ENCODE measurements around the gene KRT9.
"Not testable (repeated sequence)": the region's sequence is repeated elsewhere in the genome, so short reads cannot be mapped to it uniquely, and the experiment has no call there.

Gene KRT9

DNA sequence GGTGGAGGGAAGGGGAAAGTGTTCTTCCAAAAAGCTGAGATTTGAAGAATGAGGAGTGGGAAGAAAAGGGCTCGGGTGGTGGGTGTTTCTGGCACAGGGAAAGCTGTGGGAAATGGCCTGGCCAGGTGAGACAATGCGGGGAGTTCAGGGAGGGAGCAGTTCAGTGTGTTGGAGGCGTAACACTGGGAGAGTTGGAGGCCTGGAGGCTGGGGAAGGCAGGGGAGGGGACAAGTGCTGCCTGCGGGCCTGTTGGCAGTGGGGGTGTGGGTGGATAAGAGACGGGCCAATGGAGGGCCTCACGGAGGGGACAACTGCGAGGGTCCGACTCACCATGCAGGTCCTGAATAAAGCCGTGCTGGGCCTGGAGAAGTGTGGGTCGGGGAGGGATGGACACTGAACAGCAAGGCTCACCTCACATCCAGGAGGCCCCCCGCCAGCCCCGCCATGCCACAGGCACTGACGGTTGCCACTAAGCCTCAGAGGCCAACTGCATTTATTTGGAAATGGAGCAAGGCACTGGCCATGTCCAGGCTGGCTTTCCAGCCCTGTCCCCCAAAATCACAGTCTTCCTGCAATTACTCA is 25.9 kb downstream of the KRT9 start:
- DNase-seq (ENCODE audit: low read depth, low spot score): no peak

- DNase-seq (ENCODE audit: low read depth, low spot score): no peak
Observed at GRCh38 chr17:41544935-41545334, 26.9 kb downstream of the KRT9 start.

- DNase-seq (ENCODE audit: low read depth, low spot score): no peak
Observed at GRCh38 chr17:41544491-41544892, 27.4 kb downstream of the KRT9 start.

- not testable (repeated sequence) for DNase-seq (ENCODE audit: low read depth, low spot score)
Observed at GRCh38 chr17:41542786-41543185, 29.1 kb downstream of the KRT9 start.

GRCh38 chr17:41542357-41542756 is 29.5 kb downstream of the KRT9 start:
- no peak for DNase-seq (ENCODE audit: low read depth, low spot score)

DNA sequence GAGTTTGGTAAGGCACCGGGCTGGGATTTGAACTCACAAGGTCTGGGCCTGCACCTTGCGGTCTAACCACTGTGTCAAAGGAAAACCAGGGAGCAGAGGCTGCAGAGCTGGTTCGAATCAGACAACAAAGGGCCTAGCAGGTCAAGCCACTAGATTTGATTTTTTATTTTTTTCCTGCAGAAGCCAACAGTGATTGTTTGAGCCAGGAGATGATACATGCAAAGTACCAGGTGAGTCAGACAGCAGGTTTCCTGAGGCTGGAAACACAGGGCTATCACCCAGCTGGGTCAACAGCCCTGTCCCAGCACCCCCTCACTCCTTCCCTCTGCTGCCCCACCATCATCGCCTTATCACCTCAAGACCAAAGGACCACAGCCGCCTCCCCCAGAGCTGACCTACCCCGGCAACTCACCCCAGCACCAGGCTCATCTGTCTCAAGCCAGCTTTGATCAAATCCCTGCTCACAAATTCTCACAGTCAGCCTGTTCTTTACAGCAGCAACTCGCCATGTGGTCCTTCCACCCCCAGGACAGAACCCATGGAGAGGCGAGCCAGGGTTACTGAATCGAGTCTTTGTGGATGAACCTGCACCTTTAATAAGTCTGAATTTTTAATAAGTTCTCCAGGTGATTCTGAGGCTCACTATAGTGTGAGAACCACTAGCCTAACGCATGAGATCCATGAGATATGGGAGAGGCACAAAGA is 30.8 kb downstream of the KRT9 start:
- no peak for DNase-seq (ENCODE audit: low read depth, low spot score)

DNA sequence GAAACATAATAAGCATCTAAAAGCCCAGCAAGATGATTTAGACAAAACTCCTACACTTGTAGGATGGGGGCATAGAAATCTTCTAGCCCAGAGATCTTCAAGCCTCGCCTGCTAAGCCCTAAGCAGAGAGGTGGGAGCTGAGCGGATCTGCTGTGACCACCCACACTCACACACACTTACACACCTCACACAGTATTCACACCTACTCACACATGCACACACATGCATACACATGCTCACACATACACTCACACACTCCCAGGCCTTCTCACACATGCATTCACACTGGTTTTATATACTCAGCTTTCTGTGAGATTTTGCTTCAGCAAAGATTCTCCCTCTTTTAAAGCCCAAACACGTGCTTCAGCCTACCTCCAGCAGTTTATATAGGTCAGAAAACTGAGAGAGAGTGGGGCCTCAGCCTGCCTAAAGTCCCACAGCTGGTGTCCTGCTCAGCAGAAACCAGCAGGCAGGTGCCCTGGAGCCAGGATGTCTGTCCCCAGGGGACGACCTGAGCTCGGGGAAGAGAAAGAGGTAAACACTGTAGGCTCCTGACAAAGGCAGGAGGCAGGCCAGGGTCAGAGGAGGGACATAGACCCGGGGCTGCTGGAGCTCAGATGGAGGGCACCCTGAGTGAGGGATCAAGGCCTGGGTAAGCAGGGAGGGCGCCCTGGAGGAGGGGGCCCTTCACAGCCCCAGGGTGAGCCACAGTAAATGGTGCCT is 31.7 kb downstream of the KRT9 start:
- no peak for DNase-seq (ENCODE audit: low read depth, low spot score)

GRCh38 chr17:41539071-41539492 is 32.8 kb downstream of the KRT9 start:
- DNase-seq (ENCODE audit: low read depth, low spot score): no peak

DNA sequence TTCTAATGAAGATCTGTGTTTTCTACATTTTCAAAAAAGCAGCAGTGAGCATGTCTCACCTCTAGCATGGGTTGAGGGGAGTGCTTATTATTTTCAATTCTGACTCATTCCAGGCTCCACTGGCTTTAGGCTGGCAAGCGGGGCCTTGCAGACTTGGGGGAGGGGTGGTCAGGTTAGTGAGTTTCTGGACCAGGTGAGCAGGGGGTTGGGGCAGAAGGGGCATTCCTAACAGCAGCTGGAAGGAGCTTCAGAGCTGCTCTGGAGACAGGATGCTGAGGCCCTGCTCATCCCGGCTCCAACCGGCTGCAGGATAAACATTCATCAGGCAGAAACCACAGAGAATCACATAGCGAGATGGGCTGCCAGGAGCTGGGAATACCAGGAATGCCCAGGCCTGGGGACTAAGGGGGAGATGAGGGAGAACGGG is 33.3 kb downstream of the KRT9 start:
- DNase-seq (ENCODE audit: low read depth, low spot score): no peak

DNA sequence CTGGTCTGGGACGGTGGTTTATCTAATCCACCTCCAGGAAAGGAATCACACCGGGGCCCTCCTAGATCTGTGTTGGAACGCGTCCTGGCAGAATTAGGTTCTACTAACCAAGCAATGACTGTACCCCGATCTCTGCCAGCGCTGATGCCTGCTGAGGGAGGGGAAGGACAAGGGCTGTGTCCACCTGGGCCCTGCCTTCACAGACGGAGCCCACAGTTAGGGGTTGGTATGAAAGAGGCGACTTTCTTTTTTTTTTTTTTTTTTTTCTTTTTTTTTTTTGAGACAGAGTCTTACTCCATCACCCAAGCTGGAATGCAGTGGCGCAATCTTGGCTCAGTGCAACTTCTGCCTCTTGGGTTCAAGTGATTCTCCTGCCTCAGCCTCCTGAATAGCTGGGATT is 33.9 kb downstream of the KRT9 start:
- no peak for DNase-seq (ENCODE audit: low read depth, low spot score)

- no peak for DNase-seq (ENCODE audit: low read depth, low spot score)
Observed at GRCh38 chr17:41537614-41537954, 34.3 kb downstream of the KRT9 start.

- DNase-seq (ENCODE audit: low read depth, low spot score): no peak
Observed at GRCh38 chr17:41536741-41537613, 34.9 kb downstream of the KRT9 start.

GRCh38 chr17:41535764-41536481 is 35.9 kb downstream of the KRT9 start:
- no peak for DNase-seq (ENCODE audit: low read depth, low spot score)

GRCh38 chr17:41534899-41535546 is 36.8 kb downstream of the KRT9 start:
- DNase-seq (ENCODE audit: low read depth, low spot score): no peak

DNA sequence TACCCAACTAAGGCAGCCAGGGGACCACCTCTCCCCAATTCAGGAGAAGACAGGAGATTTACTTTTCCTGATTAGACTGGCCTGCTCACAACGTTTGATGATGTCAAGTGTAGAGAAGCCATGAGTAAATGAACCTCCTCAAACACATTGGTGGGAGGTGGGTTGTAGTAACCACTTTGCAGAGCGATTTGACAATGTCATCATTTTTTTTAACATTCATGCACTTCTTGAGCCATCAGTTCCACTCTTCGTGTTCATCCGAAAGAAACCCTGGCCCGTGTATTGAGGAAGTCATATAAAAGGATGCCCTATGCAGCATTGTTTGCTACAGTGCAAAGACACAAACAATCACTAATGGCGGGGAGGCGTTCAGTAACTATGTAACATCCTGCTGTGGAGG is 38.2 kb downstream of the KRT9 start:
- no peak for DNase-seq (ENCODE audit: low read depth, low spot score)

DNA sequence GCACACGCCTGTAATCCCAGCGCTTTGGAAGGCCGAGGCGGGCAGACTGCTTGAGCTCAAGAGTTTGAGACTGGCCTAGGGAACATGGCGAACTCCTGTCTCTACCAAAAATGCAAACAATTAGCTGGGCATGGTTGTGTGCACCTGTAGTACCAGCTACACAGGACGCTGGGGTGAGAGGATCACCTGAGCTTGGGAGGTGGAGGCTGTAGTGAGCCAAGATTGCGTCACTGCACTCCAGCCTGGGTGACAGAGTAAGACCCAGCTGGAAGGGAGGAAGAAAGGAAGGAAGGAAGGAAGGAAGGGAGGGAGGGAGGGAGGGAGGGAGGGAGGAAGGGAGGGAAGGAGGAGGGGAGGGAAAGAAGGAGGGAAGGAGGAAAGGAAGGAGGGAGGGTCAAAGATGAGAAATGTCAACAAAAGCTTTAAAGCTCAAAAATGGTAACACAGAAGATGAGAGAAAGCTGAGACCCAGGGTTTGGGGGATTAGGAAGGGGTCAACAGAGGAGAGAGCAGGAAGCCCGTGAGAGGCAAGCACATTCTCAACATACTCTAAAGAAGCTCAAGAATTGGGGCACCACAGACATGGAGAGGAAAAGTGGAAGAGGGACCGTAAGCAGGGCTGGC is 38.8 kb downstream of the KRT9 start:
- no peak for DNase-seq (ENCODE audit: low read depth, low spot score)

DNA sequence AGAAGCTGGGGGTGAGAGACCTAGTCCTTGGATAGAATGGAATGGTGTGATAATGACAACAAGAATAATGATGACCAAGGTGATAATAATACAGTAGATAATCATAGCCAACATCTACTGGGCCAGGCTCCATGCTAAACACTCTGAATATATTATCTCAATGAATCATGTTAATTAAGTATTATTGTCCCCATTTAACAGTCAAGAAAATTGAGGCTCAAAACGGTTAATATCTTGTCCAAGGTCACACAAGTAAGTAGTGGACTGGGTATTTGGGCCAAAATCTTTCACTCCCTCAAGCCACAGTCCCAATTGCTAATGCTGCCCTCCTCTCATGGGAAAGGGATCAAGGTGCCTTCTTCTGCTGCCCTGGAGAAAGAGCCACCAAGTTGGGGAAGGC is 39.9 kb downstream of the KRT9 start:
- no peak for DNase-seq (ENCODE audit: low read depth, low spot score)

DNA sequence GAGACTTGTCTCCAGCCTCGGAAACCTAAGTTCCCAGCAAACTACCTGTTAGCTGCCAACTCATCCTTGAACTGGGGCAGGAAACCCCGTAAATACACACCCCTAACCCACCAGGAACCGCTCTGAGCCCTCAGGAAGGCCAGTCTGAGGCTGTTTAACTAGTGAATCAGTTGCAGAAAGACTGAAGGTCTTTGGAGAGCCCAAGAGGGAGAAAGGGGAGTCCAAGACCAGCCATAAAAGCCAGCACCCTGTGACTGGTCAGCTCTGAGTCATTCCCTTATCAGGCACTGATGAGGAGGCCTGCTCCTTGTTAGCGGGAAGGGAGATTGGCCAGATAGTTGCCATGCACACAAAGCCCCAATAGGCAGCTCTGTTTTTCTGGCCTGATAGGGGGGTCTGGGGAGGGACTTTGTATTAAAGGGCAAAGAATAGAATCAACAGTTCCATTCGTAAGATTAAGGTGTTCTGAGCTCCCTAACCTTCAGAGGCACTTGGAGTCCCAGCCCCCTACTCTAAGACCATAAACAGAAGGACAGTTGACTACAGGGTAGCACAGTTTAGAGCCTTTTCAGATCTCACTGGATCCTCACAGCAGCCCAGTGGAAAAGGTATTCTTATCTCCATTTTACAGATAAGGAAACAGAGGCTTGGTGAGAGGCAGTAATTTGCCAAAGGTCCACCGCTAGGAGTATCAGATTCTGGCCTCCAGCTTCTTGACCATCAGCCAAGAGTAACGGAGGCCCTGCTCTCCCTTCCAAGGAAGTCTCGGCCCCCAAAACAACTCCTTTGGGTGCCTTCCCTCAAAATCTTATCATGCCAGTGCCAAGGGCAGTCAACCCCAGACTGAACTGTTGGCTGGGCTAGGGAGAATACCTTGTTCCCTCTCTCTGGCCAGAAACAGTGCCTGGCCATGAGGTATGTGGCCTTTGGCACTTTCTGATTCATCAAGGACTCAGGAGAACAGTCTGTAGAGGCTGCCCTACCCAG is 41.5 kb downstream of the KRT9 start:
- no peak for DNase-seq (ENCODE audit: low read depth, low spot score)

DNA sequence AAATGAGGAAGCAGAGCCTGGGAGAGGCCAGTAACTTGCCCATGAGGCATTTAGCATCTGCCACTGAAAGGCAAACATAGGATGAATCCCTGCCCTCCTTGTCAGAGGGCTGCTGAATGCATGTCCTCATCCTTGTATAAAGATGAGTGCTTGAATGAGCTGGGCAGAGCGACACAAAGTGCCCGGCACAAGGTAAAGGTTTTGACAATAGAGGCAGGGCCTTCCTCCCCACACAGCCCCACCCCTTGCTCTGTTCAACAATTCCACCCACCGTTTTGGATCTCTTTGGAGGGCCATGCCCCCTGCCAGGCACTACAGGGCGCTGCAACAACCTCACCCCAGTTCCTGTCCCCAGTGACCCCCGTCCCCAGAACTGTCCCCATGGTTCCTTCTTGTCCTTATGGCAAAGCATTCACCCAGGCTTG is 42.4 kb downstream of the KRT9 start:
- DNase-seq (ENCODE audit: low read depth, low spot score): no peak
